Keratinocyte (primary cell): ENCODE measurements around the gene SHE. TPM values are rescaled to one million over a fixed set of nuclear protein-coding genes. Genes with fewer than 3 reads are reported as not detected.

Experiments
- DNase-seq: peaks from one replicate; pipeline ENCODE4 v3.0.0-alpha.2; 2011; ENCODE audit warnings: low read depth, missing footprints, low spot score
- FAIRE-seq: peaks from 2 replicates; lab custom pipeline; 2011; peaks lifted over from hg19 to GRCh38; lab: Jason Lieb, UNC
- H2AFZ ChIP-seq: 2 replicates; pipeline ENCODE4 v1.6.0; 2012; ENCODE audit warnings: low read length, control low read depth, inconsistent platforms; ENCODE audit not compliant: control insufficient read depth
- H3K27ac ChIP-seq: 2 replicates; pipeline ENCODE4 v1.5.1; 2011; ENCODE audit warnings: low read length; ENCODE audit not compliant: control insufficient read depth, insufficient read depth
- H3K27me3 ChIP-seq: 3 replicates; pipeline ENCODE4 v1.6.0; 2011; ENCODE audit warnings: low read length; ENCODE audit not compliant: control insufficient read depth, insufficient read depth; ENCODE audit errors: extremely low read depth
- H3K36me3 ChIP-seq, 2 experiments: 2 replicates in 1 of 2; 3 replicates in 1 of 2; pipeline ENCODE4 v1.5.1; 2011; ENCODE audit warnings: low read length in 2 of 2, mild to moderate bottlenecking in 1 of 2; ENCODE audit not compliant: control insufficient read depth in 2 of 2, insufficient read depth in 2 of 2; ENCODE audit errors: extremely low read depth in 1 of 2
- H3K4me1 ChIP-seq: 3 replicates; pipeline ENCODE4 v1.5.1; 2011; ENCODE audit warnings: low read length; ENCODE audit not compliant: control insufficient read depth, insufficient read depth; ENCODE audit errors: extremely low read depth
- H3K4me2 ChIP-seq: 3 replicates; pipeline ENCODE4 v1.6.0; 2011; ENCODE audit warnings: low read depth, low read length; ENCODE audit not compliant: control insufficient read depth, insufficient read depth; ENCODE audit errors: extremely low read depth
- H3K4me3 ChIP-seq, 3 experiments: fragments of 200-600 bp in 1 of 3; sonication (generic) in 1 of 3; 2 replicates in 2 of 3; 3 replicates in 1 of 3; pipeline ENCODE4 v1.5.1; 2011 to 2016; ENCODE audit warnings: low read length in 3 of 3, mild to moderate bottlenecking in 3 of 3, control low read depth in 2 of 3, inconsistent platforms in 1 of 3, low read depth in 1 of 3, mixed read lengths in 1 of 3, mixed run types in 1 of 3, moderate library complexity in 1 of 3; ENCODE audit not compliant: control insufficient read depth in 2 of 3, insufficient read depth in 2 of 3; ENCODE audit errors: extremely low read depth in 1 of 3
- H3K79me2 ChIP-seq: 2 replicates; pipeline ENCODE4 v1.6.0; 2012; ENCODE audit warnings: low read length; ENCODE audit not compliant: control insufficient read depth, insufficient read depth
- H3K9ac ChIP-seq: 3 replicates; pipeline ENCODE4 v1.6.0; 2011; ENCODE audit warnings: low read length; ENCODE audit not compliant: control insufficient read depth, insufficient read depth; ENCODE audit errors: extremely low read depth
- H3K9me1 ChIP-seq: 3 replicates; pipeline ENCODE4 v1.6.0; 2011; ENCODE audit warnings: low read length; ENCODE audit not compliant: control insufficient read depth, insufficient read depth; ENCODE audit errors: extremely low read depth
- H3K9me3 ChIP-seq: 2 replicates; pipeline ENCODE4 v1.5.1; 2012; ENCODE audit warnings: low read depth, low read length; ENCODE audit not compliant: control insufficient read depth
- H4K20me1 ChIP-seq: 3 replicates; pipeline ENCODE4 v1.6.0; 2011; ENCODE audit warnings: low read length; ENCODE audit not compliant: control insufficient read depth, insufficient read depth; ENCODE audit errors: extremely low read depth
- EZH2 ChIP-seq: IDR thresholded peaks from one replicate; pipeline ENCODE4 v1.6.1; 2012; ENCODE audit warnings: inconsistent platforms, mild to moderate bottlenecking, low read length, moderate library complexity
- dilution Hi-C: fragments of 300-500 bp; cut with MboI; formaldehyde crosslinking; loops from one replicate; pipeline ENCODE4 v1.7.0; 2020; ENCODE audit warnings: low sequenced_read_pairs; ENCODE audit not compliant: extremely low pct_ligation_motif_present
- polyA plus RNA-seq, 5 experiments: library from polyadenylated mRNA; depleted of rRNA in 3 of 5; stranded (reverse) in 3 of 5; stranded (forward) in 1 of 5; unstranded in 1 of 5; fragments of >200 nt; gene quantifications; 1 replicate in 1 of 5; 2 replicates in 3 of 5; 3 replicates in 1 of 5; pipeline versions ENCODE4 v1.2.1 to v1.2.3, GENCODE V29; 2011 to 2012; ENCODE audit warnings: missing spikeins in 2 of 5, low read depth in 1 of 5, low replicate concordance in 1 of 5
- TF ChIP-seq, protein P1 (sequence below), 3 experiments: IDR thresholded peaks in 1 of 3; conservative IDR thresholded peaks in 1 of 3; optimal IDR thresholded peaks in 1 of 3; 2 replicates in 2 of 3; 3 replicates in 1 of 3; pipeline versions ENCODE3 to v1.5.1; 2011; ENCODE audit warnings: low read length in 3 of 3, mild to moderate bottlenecking in 3 of 3, moderate library complexity in 2 of 3, control low read depth in 1 of 3, inconsistent platforms in 1 of 3; ENCODE audit not compliant: insufficient read depth in 2 of 3; ENCODE audit errors: extremely low read depth in 1 of 3

The SHE gene
- polyA plus RNA-seq, 1 donor (not counting 4 experiments of a cell fraction or from before 2014, with no cell fraction given), result 0.01 TPM

GRCh38 chr1:154524881-154525280 lies 22.7 kb upstream of the SHE start:
- H3K27me3 ChIP-seq, result no peaks in the 10 kb centered on the region
- FAIRE-seq (no peak), DNase-seq (no peak)
- TF ChIP-seq EZH2, result no peak
- TF ChIP-seq, protein P1, sequence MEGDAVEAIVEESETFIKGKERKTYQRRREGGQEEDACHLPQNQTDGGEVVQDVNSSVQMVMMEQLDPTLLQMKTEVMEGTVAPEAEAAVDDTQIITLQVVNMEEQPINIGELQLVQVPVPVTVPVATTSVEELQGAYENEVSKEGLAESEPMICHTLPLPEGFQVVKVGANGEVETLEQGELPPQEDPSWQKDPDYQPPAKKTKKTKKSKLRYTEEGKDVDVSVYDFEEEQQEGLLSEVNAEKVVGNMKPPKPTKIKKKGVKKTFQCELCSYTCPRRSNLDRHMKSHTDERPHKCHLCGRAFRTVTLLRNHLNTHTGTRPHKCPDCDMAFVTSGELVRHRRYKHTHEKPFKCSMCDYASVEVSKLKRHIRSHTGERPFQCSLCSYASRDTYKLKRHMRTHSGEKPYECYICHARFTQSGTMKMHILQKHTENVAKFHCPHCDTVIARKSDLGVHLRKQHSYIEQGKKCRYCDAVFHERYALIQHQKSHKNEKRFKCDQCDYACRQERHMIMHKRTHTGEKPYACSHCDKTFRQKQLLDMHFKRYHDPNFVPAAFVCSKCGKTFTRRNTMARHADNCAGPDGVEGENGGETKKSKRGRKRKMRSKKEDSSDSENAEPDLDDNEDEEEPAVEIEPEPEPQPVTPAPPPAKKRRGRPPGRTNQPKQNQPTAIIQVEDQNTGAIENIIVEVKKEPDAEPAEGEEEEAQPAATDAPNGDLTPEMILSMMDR (optimal IDR thresholded peaks at IDR 0.05 in 1 of 3, IDR thresholded peaks at IDR 0.05 in 1 of 3, conservative IDR thresholded peaks at IDR 0.05 in 1 of 3; ENCODE audit: extremely low read depth in 1 of 3, insufficient read depth in 2 of 3, low read length in 3 of 3), result no peak
- H3K79me2 ChIP-seq, result no peaks in the 10 kb centered on the region
- no peak overlapping the region for H3K4me3 ChIP-seq
- no peaks in the 10 kb centered on the region for H3K9me3 ChIP-seq
- no peak overlapping the region for H2AFZ ChIP-seq
- no peak overlapping the region for H3K9ac ChIP-seq
- dilution Hi-C loops, result no loop called here
- H3K4me2 ChIP-seq, result no peak overlapping the region
- H3K36me3 ChIP-seq, result no peaks in the 10 kb centered on the region
- H3K4me1 ChIP-seq, result peaks cover 4% of the 10 kb centered on the region
- H4K20me1 ChIP-seq, result no peaks in the 10 kb centered on the region
- H3K27ac ChIP-seq, result no peak overlapping the region
- H3K9me1 ChIP-seq, result no peaks in the 10 kb centered on the region

- DNase-seq, result no peak
- Histone ChIP-seq H3K4me1 (peaks cover 12% of the 10 kb centered on the region), H3K4me3 (no peak overlapping the region), H3K9ac (no peak overlapping the region), H3K4me2 (no peak overlapping the region), H2AFZ (no peak overlapping the region), H3K9me3 (no peaks in the 10 kb centered on the region), H3K27me3 (no peaks in the 10 kb centered on the region), H3K79me2 (no peaks in the 10 kb centered on the region), H3K27ac (no peak overlapping the region), H3K36me3 (no peaks in the 10 kb centered on the region), H4K20me1 (no peaks in the 10 kb centered on the region), H3K9me1 (no peaks in the 10 kb centered on the region)
- TF ChIP-seq EZH2, result no peak
- TF ChIP-seq, protein P1 (optimal IDR thresholded peaks at IDR 0.05 in 1 of 3, IDR thresholded peaks at IDR 0.05 in 1 of 3, conservative IDR thresholded peaks at IDR 0.05 in 1 of 3; ENCODE audit: extremely low read depth in 1 of 3, insufficient read depth in 2 of 3, low read length in 3 of 3), result no peak
- FAIRE-seq, result no peak
- dilution Hi-C loops, result no loop called here
Observed at GRCh38 chr1:154521695-154522094, 19.5 kb upstream of the SHE start.
